HG03139 (cell line): ENCODE results near the gene VIP.
"Not testable (repeated sequence)": the region's sequence is repeated elsewhere in the genome, so short reads cannot be mapped to it uniquely, and the experiment has no call there.

Experiments
- ATAC-seq: cut with Tn5 transposase; IDR thresholded peaks from one replicate; pipeline ENCODE4 v1.9.1; 2021; ENCODE audit not compliant: unreplicated experiment

Gene VIP

GRCh38 chr6:152750694-152751093 lies at the start of gene VIP:
TSS of gene VIP (plus strand) at chr6:152750797. CDS start at chr6:152752178, 1,381 bp downstream.
- no peak for ATAC-seq

GRCh38 chr6:152701081-152701862 lies 49.3 kb upstream of the VIP start:
- no peak for ATAC-seq

- ATAC-seq: no peak
These were observed 48.7 kb upstream of the VIP start for GRCh38 chr6:152701863-152702401.

GRCh38 chr6:152703750-152704149 lies 46.8 kb upstream of the VIP start:
- ATAC-seq: not testable (repeated sequence)

- no peak for ATAC-seq
These were observed 45.3 kb upstream of the VIP start for GRCh38 chr6:152705327-152705726.

GRCh38 chr6:152716322-152716721 lies 34.3 kb upstream of the VIP start:
- ATAC-seq: no peak

- ATAC-seq: no peak
These were observed 29.6 kb upstream of the VIP start for GRCh38 chr6:152720974-152721373.

- no peak for ATAC-seq
These were observed 28.6 kb upstream of the VIP start for GRCh38 chr6:152721956-152722355.

GRCh38 chr6:152723398-152723797 lies 27.2 kb upstream of the VIP start:
- ATAC-seq: no peak

GRCh38 chr6:152726313-152726712 lies 24.3 kb upstream of the VIP start:
- no peak for ATAC-seq

GRCh38 chr6:152727507-152727906 lies 23.1 kb upstream of the VIP start:
- no peak for ATAC-seq

- ATAC-seq: no peak
These were observed 16.0 kb upstream of the VIP start for GRCh38 chr6:152734630-152735029.

GRCh38 chr6:152736687-152737273 lies 13.8 kb upstream of the VIP start:
- no peak for ATAC-seq

GRCh38 chr6:152745509-152746171 lies 5.0 kb upstream of the VIP start:
- no peak for ATAC-seq

- no peak for ATAC-seq
These were observed 4.4 kb upstream of the VIP start for GRCh38 chr6:152746172-152746553.

GRCh38 chr6:152748843-152749242 lies 1.8 kb upstream of the VIP start:
- no peak for ATAC-seq

- ATAC-seq: no peak
These were observed 1.3 kb upstream of the VIP start for GRCh38 chr6:152749336-152749735.

- ATAC-seq: no peak
These were observed 14.7 kb downstream of the VIP start for GRCh38 chr6:152765331-152765730.

GRCh38 chr6:152769159-152769558 lies 18.6 kb downstream of the VIP start:
- ATAC-seq: no peak

- ATAC-seq: no peak
These were observed 19.4 kb downstream of the VIP start for GRCh38 chr6:152769993-152770392.

- ATAC-seq: no peak
These were observed 20.6 kb downstream of the VIP start for GRCh38 chr6:152771061-152771687.
